ENCODE measurements around the gene KCNMA1. TPM values are rescaled to one million over a fixed set of nuclear protein-coding genes. Genes with fewer than 3 reads are reported as not detected.

The KCNMA1 gene
- total and polyA plus RNA-seq, 3 donors from 2014 or later = 13.6 to 36.1 (median 24.7) TPM

DNA sequence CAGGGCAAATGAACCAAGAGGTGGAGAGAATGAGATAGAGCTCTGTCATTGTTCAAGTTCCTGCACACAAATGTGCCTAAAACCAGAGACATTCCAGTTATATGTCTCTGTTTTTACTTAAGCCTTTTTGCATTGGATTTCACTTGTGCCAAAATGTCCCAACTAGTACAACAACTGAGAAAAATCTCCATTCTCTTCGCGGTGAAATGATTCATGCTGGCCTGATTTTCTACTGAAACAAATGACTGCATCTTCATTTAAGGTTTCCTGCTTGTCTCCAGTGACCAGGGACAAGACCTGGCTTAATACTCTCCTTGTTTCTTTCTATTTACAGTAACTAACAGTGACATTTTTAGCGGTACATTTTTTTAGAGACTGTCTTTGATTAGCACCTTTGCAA is 714.9 kb downstream of the KCNMA1 start:
- Histone ChIP-seq H3K36me3 (ENCODE audit: low read depth, missing control alignments) (no peaks in the 10 kb centered on the region), H3K4me3 (no peak overlapping the region), H3K27me3 (no peaks in the 10 kb centered on the region), H3K9me3 (no peaks in the 10 kb centered on the region), H3K4me1 (no peaks in the 10 kb centered on the region), H3K27ac (no peak overlapping the region)
- no peak for DNase-seq
- intact Hi-C loops (cut with DNase I; ENCODE audit: low total_unique reads) = no loop called here
- TF ChIP-seq CTCF (IDR thresholded peaks at IDR 0.05) (no peak), POLR2A (IDR thresholded peaks at IDR 0.05) (no peak)
- 88 to 90% methylated on average over 3 of the region's 3 CpGs for WGBS, 2 donors

GRCh38 chr10:76921383-76922010 is 716.1 kb downstream of the KCNMA1 start:
- Histone ChIP-seq H3K4me1 (no peaks in the 10 kb centered on the region), H3K4me3 (no peak overlapping the region), H3K9me3 (no peaks in the 10 kb centered on the region), H3K36me3 (ENCODE audit: low read depth, missing control alignments) (no peaks in the 10 kb centered on the region), H3K27ac (no peak overlapping the region), H3K27me3 (no peaks in the 10 kb centered on the region)
- DNase-seq = no peak
- intact Hi-C loops (cut with DNase I; ENCODE audit: low total_unique reads) = no loop called here
- TF ChIP-seq POLR2A (IDR thresholded peaks at IDR 0.05) = no peak
- 77 to 91% methylated on average over 2 of the region's 2 CpGs for WGBS, 2 donors

DNA sequence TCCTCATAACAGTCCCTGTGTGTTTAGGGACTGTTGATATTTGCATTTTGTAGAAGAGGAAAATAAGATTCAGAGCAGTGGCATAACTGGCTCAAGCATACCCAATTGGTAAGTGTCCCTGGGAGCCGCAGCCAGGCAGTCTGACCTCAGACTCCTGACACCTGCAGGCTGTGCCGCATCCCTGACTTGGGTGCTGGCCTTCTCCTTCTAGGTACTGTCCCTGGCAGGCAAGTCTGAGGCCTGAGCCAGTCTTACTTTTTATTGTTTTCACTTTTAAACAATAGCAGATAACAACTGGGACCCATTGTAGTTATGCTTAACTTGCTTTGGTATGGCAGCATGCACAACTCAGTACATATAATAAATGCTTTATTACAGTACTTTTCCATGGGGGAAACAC is 717.0 kb downstream of the KCNMA1 start:
- no peak overlapping the region for H3K4me3 ChIP-seq
- no peaks in the 10 kb centered on the region for H3K27me3 ChIP-seq
- H3K4me1 ChIP-seq = no peaks in the 10 kb centered on the region
- no peaks in the 10 kb centered on the region for H3K36me3 ChIP-seq (ENCODE audit: low read depth, missing control alignments)
- no peaks in the 10 kb centered on the region for H3K9me3 ChIP-seq
- intact Hi-C loops (cut with DNase I; ENCODE audit: low total_unique reads) = no loop called here
- no peak overlapping the region for H3K27ac ChIP-seq
- WGBS, 2 donors = 92 to 100% methylated on average over 2 of the region's 2 CpGs
- no peak for TF ChIP-seq POLR2A (IDR thresholded peaks at IDR 0.05)
- TF ChIP-seq CTCF (IDR thresholded peaks at IDR 0.05) = no peak
- no peak for DNase-seq

- Histone ChIP-seq H3K36me3 (ENCODE audit: low read depth, missing control alignments) (no peaks in the 10 kb centered on the region), H3K9me3 (no peaks in the 10 kb centered on the region), H3K27ac (no peak overlapping the region), H3K4me1 (no peaks in the 10 kb centered on the region), H3K27me3 (no peaks in the 10 kb centered on the region), H3K4me3 (no peak overlapping the region)
- TF ChIP-seq CTCF (IDR thresholded peaks at IDR 0.05) (no peak), POLR2A (IDR thresholded peaks at IDR 0.05) (no peak)
- no peak for DNase-seq
- intact Hi-C loops (cut with DNase I; ENCODE audit: low total_unique reads) = no loop called here
- WGBS, 2 donors = 93 to 100% methylated on average over 1 of the region's 1 CpG
Measured at GRCh38 chr10:76918106-76918505, 719.5 kb downstream of the KCNMA1 start.

DNA sequence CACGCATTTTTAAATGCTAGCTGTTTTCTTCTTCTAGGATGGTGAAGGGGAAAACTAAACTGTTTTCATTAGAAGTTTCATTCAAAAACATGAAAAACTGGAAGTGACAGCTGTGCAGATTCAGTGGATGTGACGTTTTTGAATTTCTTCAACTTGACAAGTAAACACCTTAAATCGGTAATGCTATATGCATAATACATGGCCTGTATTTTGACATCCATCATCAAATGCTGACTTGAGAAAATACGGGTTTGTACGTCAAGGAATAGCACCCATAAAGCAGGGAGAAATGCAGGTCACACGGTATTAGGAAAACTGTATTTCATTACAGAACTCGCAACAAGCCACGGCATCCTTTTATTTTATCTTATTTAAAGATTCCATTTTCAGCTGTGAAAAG is 720.5 kb downstream of the KCNMA1 start:
- Histone ChIP-seq H3K9me3 (no peaks in the 10 kb centered on the region), H3K36me3 (ENCODE audit: low read depth, missing control alignments) (no peaks in the 10 kb centered on the region), H3K4me3 (no peak overlapping the region), H3K27me3 (no peaks in the 10 kb centered on the region), H3K27ac (no peak overlapping the region), H3K4me1 (no peaks in the 10 kb centered on the region)
- no peak for DNase-seq
- 96 to 97% methylated on average over 8 of the region's 8 CpGs for WGBS, 2 donors
- TF ChIP-seq CTCF (IDR thresholded peaks at IDR 0.05) = no peak
- TF ChIP-seq POLR2A (IDR thresholded peaks at IDR 0.05) = no peak
- intact Hi-C loops (cut with DNase I; ENCODE audit: low total_unique reads) = no loop called here
